HG03064 (cell line): Measurements from ENCODE around the gene FBXO36.

ENCODE experiments used
- ATAC-seq: cut with Tn5 transposase; IDR thresholded peaks from one replicate; pipeline ENCODE4 v1.9.1; 2021; ENCODE audit warnings: low read depth; ENCODE audit not compliant: unreplicated experiment

FBXO36 gene

GRCh38 chr2:230043025-230043424 is 120.7 kb downstream of the FBXO36 start:
- no peak for ATAC-seq

GRCh38 chr2:230043461-230043860 is 121.2 kb downstream of the FBXO36 start:
- ATAC-seq = no peak

- ATAC-seq = no peak
Observed at GRCh38 chr2:230046491-230046890, 124.2 kb downstream of the FBXO36 start.

GRCh38 chr2:230048010-230048671 is 125.8 kb downstream of the FBXO36 start:
- ATAC-seq = no peak

- no peak for ATAC-seq
Observed at GRCh38 chr2:230050136-230050535, 127.8 kb downstream of the FBXO36 start.

- ATAC-seq = no peak
Observed at GRCh38 chr2:230052299-230052698, 130.0 kb downstream of the FBXO36 start.

GRCh38 chr2:230053753-230054478 is 131.6 kb downstream of the FBXO36 start:
- no peak for ATAC-seq

GRCh38 chr2:230060672-230061293 is 138.5 kb downstream of the FBXO36 start:
- no peak for ATAC-seq
